H1 (cell line): ENCODE measurements around the gene ZDHHC5. TPM values are rescaled to one million over a fixed set of nuclear protein-coding genes. Genes with fewer than 3 reads are reported as not detected.

Experiments
- CREB1 ChIP-seq: IDR thresholded peaks from 2 replicates; pipeline ENCODE4 v1.6.1; 2012; ENCODE audit warnings: inconsistent platforms
- EP300 ChIP-seq, 2 experiments: IDR thresholded peaks; 1 replicate in 1 of 2; 2 replicates in 1 of 2; pipeline ENCODE4 v1.6.1; 2011 to 2012; ENCODE audit warnings: low read depth in 2 of 2, low read length in 2 of 2, mild to moderate bottlenecking in 2 of 2, borderline replicate concordance in 1 of 2, inconsistent platforms in 1 of 2, moderate library complexity in 1 of 2
- FOSL1 ChIP-seq: IDR thresholded peaks from 2 replicates; pipeline ENCODE4 v1.6.1; 2011; ENCODE audit warnings: mild to moderate bottlenecking, low read depth, low read length, moderate library complexity; ENCODE audit not compliant: insufficient read depth
- JUND ChIP-seq: IDR thresholded peaks from 2 replicates; pipeline ENCODE4 v1.6.1; 2011; ENCODE audit warnings: mild to moderate bottlenecking, improper control_type of control experiment, low read length
- RBBP5 ChIP-seq: IDR thresholded peaks from 2 replicates; pipeline ENCODE4 v1.7.1; 2012; ENCODE audit warnings: low read depth, mild to moderate bottlenecking, inconsistent platforms, low read length, moderate library complexity, borderline replicate concordance
- RNF2 ChIP-seq: fragments of 200-900, 300-1000 bp; sonication (generic); IDR thresholded peaks from 2 replicates; pipeline ENCODE4 v1.7.1; 2016; ENCODE audit warnings: borderline replicate concordance, low read depth, mild to moderate bottlenecking, antibody characterized with exemption, low read length; ENCODE audit not compliant: poor library complexity, severe bottlenecking; ENCODE audit errors: missing control alignments
- SP1 ChIP-seq: IDR thresholded peaks from 2 replicates; pipeline ENCODE4 v1.6.1; 2011; ENCODE audit warnings: low read depth, low read length
- SP4 ChIP-seq: IDR thresholded peaks from 2 replicates; pipeline ENCODE4 v1.6.1; 2012; ENCODE audit warnings: low read length, inconsistent platforms
- SRF ChIP-seq: IDR thresholded peaks from 2 replicates; pipeline ENCODE4 v1.6.1; 2011; ENCODE audit warnings: mild to moderate bottlenecking, low read depth, low read length, moderate library complexity
- TAF7 ChIP-seq: optimal IDR thresholded peaks from 2 replicates; pipeline ENCODE3; 2011; ENCODE audit warnings: low read depth, mild to moderate bottlenecking, inconsistent platforms, low read length, moderate library complexity, borderline replicate concordance
- TCF12 ChIP-seq: IDR thresholded peaks from 2 replicates; pipeline ENCODE4 v1.6.1; 2011; ENCODE audit warnings: low read depth, mild to moderate bottlenecking, low read length
- polyA plus RNA-seq, 7 experiments: library from polyadenylated mRNA; depleted of rRNA in 3 of 7; stranded (reverse) in 5 of 7; unstranded in 2 of 7; fragments of >200 nt in 5 of 7; fragments of 200-250 nt in 2 of 7; gene quantifications; 1 replicate in 5 of 7; 2 replicates in 1 of 7; 4 replicates in 1 of 7; pipeline versions ENCODE4 v1.2.1 to v1.2.3, GENCODE V29; 2011 to 2013; ENCODE audit warnings: missing spikeins in 2 of 7, mixed read lengths in 2 of 7
- total RNA-seq: library from RNA; stranded (reverse); fragmentation: NEBNext Ultra II Directional; extraction: Animal tissue kit (Norgen Biotek cat#: 25700); gene quantifications from 2 replicates; pipeline ENCODE4 v1.2.1, GENCODE V29; 2021
- TF ChIP-seq, protein P1 (sequence below): IDR thresholded peaks from 2 replicates; pipeline ENCODE4 v1.6.1; 2012; ENCODE audit warnings: inconsistent platforms

The ZDHHC5 gene
- total and polyA plus RNA-seq, 2 of the 8 experiments (the other 6 are each of a cell fraction or from before 2014, with no cell fraction given): 40.0 to 56.3 TPM

DNA sequence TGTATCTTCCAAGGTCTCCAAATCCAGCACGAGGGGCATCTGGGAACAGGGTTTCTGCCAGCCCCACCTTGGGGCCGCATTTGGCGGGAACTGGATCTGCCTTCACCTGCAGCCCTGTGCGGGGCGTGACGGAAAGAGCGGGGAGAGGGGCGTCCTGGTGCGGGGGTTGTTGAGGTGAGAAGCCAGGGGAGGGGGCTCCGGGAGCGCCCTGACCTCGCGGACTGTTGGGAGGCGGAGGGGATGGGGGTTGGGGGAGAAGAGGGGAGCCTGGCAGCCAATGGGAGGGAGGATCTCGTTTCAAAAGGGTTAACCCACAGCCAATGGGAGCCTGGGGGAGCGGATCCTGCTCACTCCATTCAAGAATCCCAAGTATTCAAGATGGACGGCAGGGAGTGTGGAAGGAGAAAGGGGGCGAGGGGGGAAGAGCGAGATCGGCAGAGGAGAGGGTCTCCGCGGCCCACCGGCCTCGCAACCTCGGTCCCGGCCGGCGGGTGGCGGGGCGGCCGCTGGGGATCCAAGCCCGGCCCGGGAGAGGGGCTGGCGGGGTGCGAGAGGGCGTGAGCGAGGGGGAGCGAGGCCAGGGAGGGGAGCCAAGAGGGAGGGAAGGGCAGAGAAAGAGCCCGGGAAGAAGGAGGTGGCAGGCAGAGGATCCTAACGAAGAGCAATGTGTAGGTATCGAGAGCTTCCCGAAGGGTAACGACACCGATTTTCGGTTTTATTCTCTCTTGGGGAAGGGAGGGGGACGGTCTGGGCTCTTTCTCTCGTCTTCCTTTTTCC lies 29.7 kb upstream of the ZDHHC5 start (continued):
- TF ChIP-seq TAF7: peak; percentile 92
- no peak for TF ChIP-seq FOSL1
- 0 out of 2 replicates have a peak, but pooled peaks have one; percentile 20 for TF ChIP-seq RBBP5
- no peak for TF ChIP-seq RNF2
- TF ChIP-seq, protein P1, sequence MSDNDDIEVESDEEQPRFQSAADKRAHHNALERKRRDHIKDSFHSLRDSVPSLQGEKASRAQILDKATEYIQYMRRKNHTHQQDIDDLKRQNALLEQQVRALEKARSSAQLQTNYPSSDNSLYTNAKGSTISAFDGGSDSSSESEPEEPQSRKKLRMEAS: peak; percentile 94
- TF ChIP-seq SP4: no peak
- TF ChIP-seq JUND: no peak
- TF ChIP-seq EP300 (IDR thresholded peaks at IDR 0.05; ENCODE audit: borderline replicate concordance in 1 of 2, low read depth in 2 of 2, low read length in 2 of 2): peak in 1 of 2 experiments; percentile 64; a peak in 1 of 3 replicates
- TF ChIP-seq SRF: no peak
- peak; percentile 79 for TF ChIP-seq SP1
- TF ChIP-seq CREB1: no peak
- no peak for TF ChIP-seq TCF12
